ENCODE measurements around the gene PTPRB.

The PTPRB gene

DNA sequence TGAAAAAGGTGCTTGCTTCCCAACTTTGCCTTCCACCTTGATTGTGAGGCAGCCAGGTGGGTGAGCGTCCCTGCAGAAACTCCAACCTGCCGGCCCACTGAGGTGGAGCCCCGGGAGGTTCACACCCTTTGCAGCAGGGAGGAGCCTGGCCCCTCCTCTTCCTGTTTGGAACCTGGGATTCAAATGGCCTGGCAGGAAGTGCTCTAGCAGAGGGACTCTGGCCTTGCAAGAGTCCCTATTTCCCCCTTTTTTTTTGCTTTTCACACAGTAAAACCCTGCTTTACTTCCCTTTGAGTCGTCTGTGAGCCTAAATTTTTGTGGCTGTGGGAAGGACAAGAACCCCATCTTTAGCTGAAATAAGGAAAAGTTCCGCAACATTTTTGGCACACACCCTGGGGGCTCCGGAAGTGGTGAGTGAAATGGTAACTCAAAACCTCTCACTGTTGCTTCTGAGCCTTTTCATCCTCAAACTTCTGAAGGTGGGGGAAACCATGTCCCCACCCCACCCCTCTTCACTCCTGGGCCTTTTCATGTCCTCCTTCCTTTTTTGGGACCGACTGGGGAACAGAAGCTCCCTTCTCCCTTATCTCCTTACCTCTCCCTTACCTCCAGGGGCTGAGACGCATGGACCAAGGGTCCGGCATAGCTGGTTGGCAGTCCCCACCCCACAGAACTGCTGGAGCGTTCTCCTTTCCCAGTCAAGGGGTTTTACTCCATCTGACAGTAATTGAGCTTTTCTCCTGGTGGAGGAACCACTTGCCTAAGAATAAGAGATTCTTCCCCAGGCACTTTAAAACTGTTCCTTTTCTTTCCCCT lies 169.1 kb downstream of the PTPRB start:
- in situ Hi-C loops (cut with MboI; ENCODE audit: low sequenced_read_pairs): no loop called here

DNA sequence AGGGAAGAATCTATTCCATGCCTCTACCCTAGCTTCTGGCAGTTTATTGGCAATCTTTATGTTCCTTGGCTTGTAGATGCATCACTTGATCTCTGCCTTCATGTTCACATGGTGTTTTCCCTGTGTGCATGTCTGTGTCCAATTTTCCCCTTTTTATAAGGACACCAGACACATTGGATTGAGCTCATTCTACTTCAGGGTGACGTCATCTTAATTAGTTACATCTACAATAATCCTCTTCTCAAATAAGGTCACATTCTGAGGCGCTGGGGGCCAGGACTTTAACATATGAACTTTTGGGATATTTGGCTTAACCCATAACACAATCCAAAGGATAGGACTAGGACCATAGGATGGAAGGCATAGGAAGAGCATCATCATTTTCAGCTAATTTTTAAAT lies 169.8 kb downstream of the PTPRB start:
- in situ Hi-C loops (cut with MboI; ENCODE audit: low sequenced_read_pairs): no loop called here

DNA sequence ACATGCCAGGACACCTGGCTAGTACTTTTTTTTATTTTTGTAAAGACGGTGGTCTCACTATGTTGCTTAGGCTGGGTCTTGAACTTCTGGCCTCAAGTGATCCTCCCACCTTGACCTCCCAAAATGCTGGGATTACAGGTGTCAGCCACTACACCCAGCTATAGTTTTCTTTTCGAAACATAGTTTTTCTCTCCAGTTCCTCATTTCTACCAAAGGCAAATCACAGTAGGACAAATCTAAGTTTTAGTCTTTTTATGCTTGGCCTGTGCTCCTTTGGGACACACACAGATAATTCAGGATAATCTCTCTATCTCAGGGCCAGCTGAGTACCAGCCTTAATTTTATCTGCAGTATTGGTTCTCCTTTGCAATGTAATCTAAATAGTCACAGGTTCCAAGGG lies 170.5 kb downstream of the PTPRB start:
- in situ Hi-C loops (cut with MboI; ENCODE audit: low sequenced_read_pairs): no loop called here
